ENCODE measurements around the gene ESRRB.

The ESRRB gene

GRCh38 chr14:76490735-76491134 is 114.8 kb downstream of the ESRRB start:
- TF ChIP-seq ZNF565 (CRISPR knock-in tag; conservative IDR thresholded peaks at IDR 0.05; ENCODE audit: low read depth) (no peak), POU6F1 (CRISPR knock-in tag; IDR thresholded peaks at IDR 0.05; ENCODE audit: borderline replicate concordance, low read depth) (no peak), OSR1 (CRISPR knock-in tag; IDR thresholded peaks at IDR 0.05) (no peak), TOX (CRISPR knock-in tag; IDR thresholded peaks at IDR 0.05; ENCODE audit: borderline replicate concordance) (no peak), ESRRG (CRISPR knock-in tag; IDR thresholded peaks at IDR 0.05) (no peak), TCF4 (CRISPR knock-in tag; IDR thresholded peaks at IDR 0.05; ENCODE audit: borderline replicate concordance) (no peak), CSRNP3 (CRISPR knock-in tag; IDR thresholded peaks at IDR 0.05) (no peak), RARB (CRISPR knock-in tag; IDR thresholded peaks at IDR 0.05) (no peak), PPARA (CRISPR knock-in tag; IDR thresholded peaks at IDR 0.05; ENCODE audit: borderline replicate concordance) (no peak), PATZ1 (CRISPR knock-in tag; IDR thresholded peaks at IDR 0.05; ENCODE audit: borderline replicate concordance) (no peak), BACH2 (CRISPR knock-in tag; IDR thresholded peaks at IDR 0.05; ENCODE audit: borderline replicate concordance) (no peak), ZFP30 (CRISPR knock-in tag; IDR thresholded peaks at IDR 0.05) (no peak), GLIS3 (CRISPR knock-in tag; IDR thresholded peaks at IDR 0.05) (no peak), CREB5 (CRISPR knock-in tag; IDR thresholded peaks at IDR 0.05; ENCODE audit: low read depth) (no peak), SNAI2 (CRISPR knock-in tag; IDR thresholded peaks at IDR 0.05) (no peak), ZC3H10 (CRISPR knock-in tag; IDR thresholded peaks at IDR 0.05) (no peak), ARNTL (CRISPR knock-in tag; IDR thresholded peaks at IDR 0.05; ENCODE audit: borderline replicate concordance, low read depth) (no peak), CSDC2 (CRISPR knock-in tag; IDR thresholded peaks at IDR 0.05) (no peak), ZFP3 (CRISPR knock-in tag; IDR thresholded peaks at IDR 0.05) (no peak), TSHZ2 (CRISPR knock-in tag; IDR thresholded peaks at IDR 0.05) (no peak)
- no peak for ATAC-seq

- no peak for ATAC-seq
- TF ChIP-seq ZFP30 (CRISPR knock-in tag; IDR thresholded peaks at IDR 0.05) (no peak), TSHZ2 (CRISPR knock-in tag; IDR thresholded peaks at IDR 0.05) (no peak), ZNF565 (CRISPR knock-in tag; conservative IDR thresholded peaks at IDR 0.05; ENCODE audit: low read depth) (no peak), OSR1 (CRISPR knock-in tag; IDR thresholded peaks at IDR 0.05) (no peak), SNAI2 (CRISPR knock-in tag; IDR thresholded peaks at IDR 0.05) (no peak), TCF4 (CRISPR knock-in tag; IDR thresholded peaks at IDR 0.05; ENCODE audit: borderline replicate concordance) (no peak), ESRRG (CRISPR knock-in tag; IDR thresholded peaks at IDR 0.05) (no peak), ZNF8 (CRISPR knock-in tag; IDR thresholded peaks at IDR 0.05) (no peak), RARB (CRISPR knock-in tag; IDR thresholded peaks at IDR 0.05) (no peak), CSDC2 (CRISPR knock-in tag; IDR thresholded peaks at IDR 0.05) (no peak), CREB5 (CRISPR knock-in tag; IDR thresholded peaks at IDR 0.05; ENCODE audit: low read depth) (no peak), TOX (CRISPR knock-in tag; IDR thresholded peaks at IDR 0.05; ENCODE audit: borderline replicate concordance) (no peak), GLIS3 (CRISPR knock-in tag; IDR thresholded peaks at IDR 0.05) (no peak), PPARA (CRISPR knock-in tag; IDR thresholded peaks at IDR 0.05; ENCODE audit: borderline replicate concordance) (no peak), PATZ1 (CRISPR knock-in tag; IDR thresholded peaks at IDR 0.05; ENCODE audit: borderline replicate concordance) (no peak), ZC3H10 (CRISPR knock-in tag; IDR thresholded peaks at IDR 0.05) (no peak)
These were observed 115.4 kb downstream of the ESRRB start for GRCh38 chr14:76491172-76491930.
